ENCODE data around the gene IFT25.

IFT25 gene

DNA sequence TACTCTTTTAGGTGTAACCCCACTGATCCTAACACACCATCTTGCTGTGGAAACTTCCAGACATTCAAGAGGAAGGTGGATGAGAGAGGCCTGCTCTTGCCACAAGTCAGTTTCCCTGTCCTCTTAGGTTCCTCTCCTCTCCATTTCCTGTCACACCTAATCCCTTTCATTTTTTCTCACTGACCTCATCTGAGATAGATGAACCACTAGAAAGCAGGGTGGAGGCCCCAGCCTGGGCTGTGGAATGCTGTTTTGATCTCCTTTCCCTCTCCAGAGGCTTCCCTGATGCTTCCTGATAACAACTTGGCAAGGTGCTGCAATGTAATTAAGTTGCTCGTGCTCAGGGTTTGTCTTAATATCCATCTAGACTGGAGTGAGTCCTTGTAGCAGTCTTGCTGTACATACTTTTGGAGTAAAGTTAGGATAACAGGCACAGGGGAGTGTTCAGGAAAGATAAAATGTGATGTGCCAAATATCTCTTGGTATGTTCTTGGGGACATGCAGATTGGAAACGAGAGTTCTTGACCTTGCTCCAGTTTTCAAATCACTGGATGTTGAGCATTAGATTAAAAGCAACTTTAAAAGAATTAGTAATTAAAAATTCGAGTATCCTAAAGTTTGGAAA lies 11.8 kb upstream of the IFT25 start:
- no peak for DNase-seq (ENCODE audit: low read depth, low spot score)

DNA sequence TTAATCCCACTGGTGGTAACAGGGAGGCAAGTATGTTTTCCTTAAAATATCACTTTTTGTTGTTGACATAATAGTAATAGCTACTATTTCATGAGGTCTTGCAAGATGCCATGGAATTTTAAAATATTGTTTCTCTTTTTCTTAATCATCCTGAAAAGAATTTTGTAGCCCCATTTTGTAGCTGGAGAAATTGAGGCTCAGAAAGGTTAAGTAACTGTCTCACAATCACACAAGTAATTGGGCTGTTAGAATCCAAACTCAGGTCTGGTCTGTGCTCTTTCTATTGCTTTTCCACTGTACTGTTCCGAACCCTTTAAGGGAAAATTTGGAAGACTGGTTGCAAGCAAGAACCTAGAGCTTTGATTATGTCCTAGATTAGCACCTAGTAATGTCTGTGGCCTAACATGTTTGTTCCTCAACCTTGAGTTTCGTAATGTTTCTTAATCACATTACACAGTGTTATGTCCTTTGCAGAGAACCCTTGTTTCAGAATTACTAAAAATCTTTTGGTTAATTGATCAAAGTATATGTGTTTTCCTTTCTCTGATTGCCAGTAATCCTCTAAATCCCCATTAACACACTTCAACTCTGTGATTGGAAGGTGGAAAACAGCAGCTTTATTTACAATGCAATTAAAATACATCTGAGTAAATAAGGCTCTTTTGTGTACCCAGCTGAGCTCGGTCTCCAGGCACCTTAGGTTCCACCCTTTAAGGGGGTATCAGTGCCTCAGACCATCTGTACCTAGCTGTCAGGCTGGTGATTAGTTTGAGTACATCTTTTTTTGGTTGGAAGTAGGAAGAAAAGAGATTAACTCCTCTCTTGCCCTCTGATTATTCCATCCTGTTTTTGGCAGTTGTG lies 11.0 kb upstream of the IFT25 start:
- no peak for DNase-seq (ENCODE audit: low read depth, low spot score)

- no peak for DNase-seq (ENCODE audit: low read depth, low spot score)
Observed at GRCh38 chr1:53954128-53954527, 8.6 kb upstream of the IFT25 start.

- no peak for DNase-seq (ENCODE audit: low read depth, low spot score)
Observed at GRCh38 chr1:53951697-53952096, 6.2 kb upstream of the IFT25 start.

DNA sequence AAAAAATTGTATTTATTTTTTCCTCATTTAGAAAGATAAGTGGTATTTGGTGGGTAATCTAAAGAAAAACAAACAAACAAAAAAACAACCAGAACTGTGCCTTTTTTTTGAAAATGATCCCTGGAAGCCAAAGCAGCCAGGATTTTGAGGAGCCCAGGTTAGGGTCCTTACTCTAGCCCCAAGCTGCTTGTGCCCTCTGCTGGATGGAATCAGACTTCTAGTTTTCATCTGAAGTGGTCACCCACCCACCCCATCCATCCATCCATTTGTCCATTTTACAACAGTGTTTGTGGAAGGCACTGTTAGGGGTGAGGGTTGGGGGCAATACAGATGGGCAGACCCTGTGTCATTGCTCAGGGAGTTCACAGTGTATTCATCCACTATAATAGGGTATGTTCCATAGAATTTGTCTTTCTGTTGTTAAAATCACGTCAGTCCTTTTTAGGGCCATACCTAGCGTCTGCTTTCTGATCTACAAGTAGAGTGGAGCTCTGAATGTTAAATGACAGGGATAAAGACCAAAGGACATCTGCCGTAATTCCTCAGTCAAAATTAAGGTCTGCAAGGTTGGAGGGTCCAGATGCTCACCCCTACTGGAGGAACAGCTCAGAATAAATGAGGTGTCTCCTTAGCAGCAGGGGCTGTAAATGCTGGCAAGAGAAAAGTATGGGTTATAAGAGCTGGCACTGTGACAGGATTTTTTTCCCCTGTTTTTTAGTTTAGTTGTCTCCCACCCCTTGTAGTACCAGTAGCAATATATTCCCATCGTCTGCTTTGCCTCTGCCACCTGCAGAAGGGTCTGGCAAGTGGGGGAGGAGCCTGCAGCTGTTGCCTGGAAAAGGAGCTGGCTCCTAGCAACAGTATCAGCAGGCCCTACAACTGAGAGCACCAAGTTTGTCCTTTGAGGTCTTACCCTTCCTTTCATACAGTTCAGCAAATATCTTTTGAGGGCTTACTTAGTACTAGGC lies 3.8 kb upstream of the IFT25 start:
- no peak for DNase-seq (ENCODE audit: low read depth, low spot score)

- no peak for DNase-seq (ENCODE audit: low read depth, low spot score)
Observed at GRCh38 chr1:53948291-53948690, 2.8 kb upstream of the IFT25 start.

DNA sequence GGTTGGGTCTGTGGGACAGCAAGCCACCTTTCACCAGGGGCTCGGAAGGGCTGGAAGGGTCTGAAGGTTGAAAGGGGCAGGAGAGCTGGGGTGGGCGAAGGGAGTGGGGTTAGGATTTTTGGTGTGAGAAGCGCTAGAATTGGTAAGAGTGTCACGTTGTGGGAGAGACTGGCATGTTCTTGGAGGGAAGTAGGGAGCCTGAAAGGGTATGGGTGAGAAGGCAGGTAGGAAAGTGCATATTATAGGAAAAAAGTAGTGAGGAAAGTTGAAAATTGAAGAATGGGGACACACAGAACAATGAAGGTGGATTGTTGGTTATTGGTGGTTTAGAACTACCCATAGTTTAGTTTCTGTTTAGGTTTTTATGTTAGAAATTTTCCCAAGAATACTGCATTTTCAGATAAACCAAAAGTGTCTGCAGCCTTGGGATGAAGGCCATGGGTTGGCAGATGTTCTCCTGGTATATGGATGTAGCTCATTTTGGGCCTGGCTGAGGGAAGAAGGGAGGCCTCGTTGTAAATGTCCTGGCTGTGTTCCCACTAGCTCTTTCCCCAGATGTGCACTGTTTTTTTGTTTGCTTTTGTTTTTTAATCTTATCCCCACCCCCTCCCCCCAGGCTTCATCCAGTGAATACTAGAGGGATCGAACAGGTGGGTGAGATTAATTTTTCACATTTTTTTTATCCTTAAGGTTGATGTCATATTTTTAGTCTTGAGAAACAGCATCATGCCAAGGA lies 1.8 kb upstream of the IFT25 start:
- DNase-seq (ENCODE audit: low read depth, low spot score): no peak

DNA sequence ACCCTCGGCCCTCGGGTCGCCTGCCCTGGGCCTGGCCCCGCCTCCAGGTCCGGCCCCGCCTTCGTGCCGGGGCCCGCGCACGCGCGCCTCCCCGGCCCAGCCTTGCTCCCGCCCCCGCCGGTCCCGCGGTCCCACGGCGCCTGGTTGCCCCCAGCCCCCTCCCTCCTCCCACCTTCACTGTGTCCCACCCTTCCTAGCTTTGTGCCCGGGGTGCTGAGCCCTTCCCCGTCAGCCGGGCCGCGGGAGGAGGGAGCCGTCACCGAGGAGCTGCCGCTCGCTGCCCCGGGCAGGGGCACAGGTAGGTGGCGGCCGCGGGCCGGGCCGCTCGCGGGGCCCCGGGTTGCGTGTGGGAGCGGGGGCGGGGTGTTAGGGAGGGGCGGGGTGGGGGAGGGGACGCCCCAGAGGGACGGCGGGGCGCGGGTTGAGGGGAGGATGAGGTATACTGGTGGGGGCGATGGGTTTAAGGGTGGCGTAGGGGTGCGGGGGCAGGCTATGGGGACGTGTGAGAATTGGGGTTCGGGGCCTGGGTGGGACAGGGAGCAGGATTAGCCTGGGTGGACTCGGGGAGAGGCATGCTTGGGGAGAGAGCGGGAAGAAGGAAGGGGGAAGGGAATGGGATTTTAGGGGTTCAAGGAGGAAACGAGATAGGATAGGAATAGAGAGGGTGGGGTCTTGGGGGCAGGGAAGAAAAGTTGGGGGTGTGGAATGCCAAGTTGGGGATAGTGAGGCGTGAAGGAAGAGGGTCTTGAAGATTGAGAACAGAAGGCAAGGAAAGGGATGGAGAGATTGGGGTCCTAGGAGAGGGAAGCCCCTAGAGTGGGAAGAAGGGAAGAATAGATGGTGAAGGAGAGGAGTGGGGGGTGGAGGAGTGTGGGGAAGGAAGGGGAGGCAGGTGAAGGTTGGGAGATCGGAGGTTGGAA lies 1.0 kb upstream of the IFT25 start, which contains the start of gene LRRC42:
LRRC42 (plus strand) TSS at position 99 of the 920 bp plus-strand sequence. CDS start 5,650 bp downstream, outside the sequence.
- no peak for DNase-seq (ENCODE audit: low read depth, low spot score)

DNA sequence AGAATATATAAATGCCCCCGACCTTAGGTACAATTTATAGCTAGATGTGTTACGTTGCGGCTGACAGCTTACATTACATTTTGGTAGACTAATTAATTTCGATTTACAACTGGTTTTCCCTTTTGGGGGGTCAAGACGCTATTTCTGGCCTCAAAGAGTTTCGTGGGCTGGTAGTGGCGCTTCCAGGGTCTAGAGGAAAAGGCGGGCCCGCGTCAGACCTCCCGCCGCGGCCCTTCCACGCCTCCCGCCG lies 391 bp downstream of the IFT25 start:
- no peak for DNase-seq (ENCODE audit: low read depth, low spot score)

- no peak for DNase-seq (ENCODE audit: low read depth, low spot score)
Observed at GRCh38 chr1:53944469-53945182, 873 bp downstream of the IFT25 start.

- no peak for DNase-seq (ENCODE audit: low read depth, low spot score)
Observed at GRCh38 chr1:53943490-53944043, 1.9 kb downstream of the IFT25 start.

- no peak for DNase-seq (ENCODE audit: low read depth, low spot score)
Observed at GRCh38 chr1:53943090-53943489, 2.4 kb downstream of the IFT25 start.

DNA sequence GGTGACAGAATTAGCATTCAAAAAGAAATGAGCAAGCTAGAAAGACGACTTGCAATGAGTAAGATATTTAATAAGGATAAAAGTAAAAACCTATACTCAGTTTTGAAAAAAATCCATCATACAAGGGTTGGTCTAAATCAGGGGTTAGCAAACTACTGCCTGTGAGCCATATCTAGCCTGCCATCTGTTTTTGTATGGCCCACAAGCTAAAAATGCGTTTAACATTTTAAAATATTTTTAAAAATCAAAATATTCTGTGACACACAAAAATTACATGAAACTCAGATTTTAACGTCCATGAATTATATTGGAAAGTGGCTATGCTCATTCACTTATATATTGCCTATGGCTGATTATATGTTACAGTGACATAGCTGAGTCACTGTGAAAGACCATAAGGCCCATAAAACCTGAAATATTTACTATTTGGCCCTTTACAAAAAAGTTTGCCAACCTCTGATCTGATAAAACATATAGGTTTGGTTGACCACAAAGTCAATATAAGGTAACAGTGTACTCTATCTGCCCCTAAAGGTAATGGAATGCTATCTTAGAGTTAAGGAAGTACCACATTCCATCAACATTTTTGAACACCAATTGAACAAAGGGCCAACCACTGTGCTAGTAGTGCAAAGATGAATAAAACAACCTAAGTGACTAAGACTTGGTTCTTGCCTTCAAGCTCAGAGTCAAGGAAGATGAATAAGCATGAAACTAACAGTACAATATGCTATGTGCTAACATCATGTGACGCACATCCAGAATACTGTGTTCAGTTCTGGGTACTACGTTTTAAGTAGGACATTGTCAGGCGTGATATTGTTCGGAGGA lies 3.2 kb downstream of the IFT25 start:
- DNase-seq (ENCODE audit: low read depth, low spot score): no peak

- no peak for DNase-seq (ENCODE audit: low read depth, low spot score)
Observed at GRCh38 chr1:53938136-53938830, 7.2 kb downstream of the IFT25 start.

DNA sequence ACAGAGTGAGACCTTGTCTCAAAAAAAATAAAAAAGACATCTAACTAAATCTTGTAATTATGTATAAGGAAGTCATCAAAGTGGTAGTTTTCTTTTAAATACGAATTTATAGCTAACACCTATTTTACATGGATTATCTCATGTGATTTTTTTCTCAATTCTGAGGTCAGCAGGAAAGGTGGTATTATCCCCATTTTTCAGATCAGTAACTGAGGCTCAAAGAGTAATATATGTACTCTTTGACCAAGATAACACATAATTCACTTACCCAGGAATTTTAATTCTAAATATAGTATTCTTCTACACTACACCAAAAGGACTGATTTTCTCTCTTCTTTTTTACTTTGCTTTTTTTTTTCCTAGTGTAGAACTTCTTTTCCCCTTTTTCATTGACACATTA lies 9.1 kb downstream of the IFT25 start:
- DNase-seq (ENCODE audit: low read depth, low spot score): no peak

DNA sequence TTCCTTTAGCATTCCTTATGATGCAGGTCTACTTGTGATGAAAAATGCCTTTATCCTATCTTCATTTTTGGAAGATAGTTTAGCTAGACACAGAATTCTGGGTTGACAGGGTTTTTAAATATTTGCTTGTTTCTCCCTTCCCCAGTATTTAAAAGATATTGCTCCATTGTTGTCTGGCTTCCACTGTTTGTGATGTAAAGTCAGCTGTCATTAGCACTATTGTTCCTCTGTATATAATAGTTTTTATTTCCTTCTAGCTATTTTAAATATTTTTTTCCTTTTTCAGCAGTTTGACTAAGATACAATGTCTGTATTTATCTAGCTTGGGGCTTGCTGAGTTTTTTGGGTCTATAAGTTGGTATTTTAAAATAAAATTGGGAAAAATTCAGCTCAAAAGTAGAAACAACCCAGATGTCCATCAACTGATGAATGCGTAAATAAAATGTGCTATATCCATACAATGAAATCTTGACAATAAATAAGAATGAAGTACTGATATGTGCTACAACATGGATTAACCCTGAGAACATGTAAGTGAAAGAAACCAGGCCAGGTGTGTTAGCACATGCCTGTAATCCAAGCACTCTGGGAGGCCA lies 11.2 kb downstream of the IFT25 start:
- no peak for DNase-seq (ENCODE audit: low read depth, low spot score)

DNA sequence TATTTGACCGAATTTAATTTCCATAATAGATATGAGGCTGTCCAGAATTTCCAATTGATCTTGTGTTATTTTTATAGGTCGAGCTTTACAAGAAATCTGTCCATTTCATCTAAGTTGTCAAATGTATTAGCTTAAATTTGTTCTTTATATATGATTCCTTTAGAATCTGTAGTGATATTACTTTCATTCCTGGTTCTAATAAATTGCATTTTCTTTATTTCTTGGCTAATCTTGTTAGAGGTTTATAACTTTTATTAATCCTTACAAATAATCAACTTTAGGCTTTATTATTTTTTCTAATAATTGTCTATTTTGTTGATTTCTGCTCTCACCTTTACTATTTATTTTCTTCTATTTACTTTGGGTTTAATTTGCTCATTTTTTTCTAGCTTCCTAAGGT lies 14.0 kb downstream of the IFT25 start:
- no peak for DNase-seq (ENCODE audit: low read depth, low spot score)

DNA sequence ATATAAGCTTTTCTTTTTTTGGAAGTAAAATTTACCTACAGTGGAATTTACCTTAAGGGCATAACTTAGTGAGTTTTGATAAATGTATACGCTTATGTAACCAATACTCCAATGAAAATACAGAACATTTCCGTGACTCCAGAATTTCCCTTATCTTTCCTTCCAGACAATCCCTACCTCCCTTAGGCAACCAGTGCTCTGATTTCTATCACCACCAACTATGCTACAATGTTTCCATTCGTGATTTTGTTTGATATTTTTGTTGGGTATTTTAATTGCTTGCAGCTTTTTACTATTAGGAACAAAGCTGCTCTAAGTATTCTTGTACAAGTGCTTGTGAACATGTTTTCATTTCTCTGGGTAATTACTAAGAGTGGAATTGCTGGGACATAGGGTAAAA lies 14.6 kb downstream of the IFT25 start:
- DNase-seq (ENCODE audit: low read depth, low spot score): no peak
